ENCODE data around the gene DHX9.
"Not testable (repeated sequence)": the region's sequence is repeated elsewhere in the genome, so short reads cannot be mapped to it uniquely, and the experiment has no call there.

DHX9 gene

DNA sequence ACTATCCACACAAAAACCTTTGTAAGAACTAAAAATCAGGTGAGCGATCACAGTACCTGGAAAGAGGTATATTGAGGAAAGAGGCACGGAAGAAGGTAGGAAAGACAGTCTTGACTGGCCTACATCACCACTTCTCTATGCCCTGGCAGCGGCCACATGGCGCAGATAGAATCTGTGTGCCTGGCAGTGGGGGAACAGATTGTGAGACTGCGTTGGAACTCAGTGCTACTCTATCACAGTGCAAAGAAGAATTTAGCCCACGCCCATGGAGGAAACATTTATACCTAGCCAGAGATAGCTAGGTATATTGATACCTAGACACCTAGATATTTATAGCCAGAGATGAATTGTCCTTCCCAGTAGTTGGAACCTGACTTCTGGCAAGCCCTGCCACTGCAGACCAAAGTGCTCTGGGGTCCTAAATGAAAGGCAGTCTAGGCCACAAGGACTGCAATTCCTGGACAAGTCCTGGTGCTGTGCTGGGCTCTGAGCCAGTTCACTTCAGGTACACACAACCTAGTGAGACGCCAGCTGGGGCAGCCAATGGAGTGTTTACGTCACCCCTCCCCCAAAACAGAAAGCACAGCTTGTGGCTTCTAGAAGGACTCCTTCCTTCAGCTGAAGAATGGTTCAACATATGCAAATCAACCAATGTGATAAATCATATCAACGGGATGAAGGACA, 51.9 kb downstream of the DHX9 start:
- no peak for DNase-seq

DNA sequence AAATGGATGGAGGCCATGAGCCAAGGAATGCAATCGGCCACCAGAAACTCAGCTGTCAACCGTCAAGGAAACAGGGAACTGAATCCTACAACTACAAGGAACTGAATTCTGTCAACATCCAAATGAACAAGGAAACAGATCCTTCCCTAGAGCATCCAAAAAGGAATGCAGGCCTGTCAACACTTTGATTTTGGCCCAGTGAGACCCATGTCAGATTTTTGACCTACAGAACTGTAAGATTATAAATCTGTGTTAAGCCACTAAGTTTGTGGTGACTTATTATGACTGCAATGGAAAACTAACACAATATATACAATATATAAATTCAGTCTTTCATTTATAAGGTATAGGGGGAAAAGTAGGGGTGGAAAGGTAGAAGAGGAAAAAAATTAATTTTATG, 58.5 kb downstream of the DHX9 start:
- DNase-seq, result no peak

DNA sequence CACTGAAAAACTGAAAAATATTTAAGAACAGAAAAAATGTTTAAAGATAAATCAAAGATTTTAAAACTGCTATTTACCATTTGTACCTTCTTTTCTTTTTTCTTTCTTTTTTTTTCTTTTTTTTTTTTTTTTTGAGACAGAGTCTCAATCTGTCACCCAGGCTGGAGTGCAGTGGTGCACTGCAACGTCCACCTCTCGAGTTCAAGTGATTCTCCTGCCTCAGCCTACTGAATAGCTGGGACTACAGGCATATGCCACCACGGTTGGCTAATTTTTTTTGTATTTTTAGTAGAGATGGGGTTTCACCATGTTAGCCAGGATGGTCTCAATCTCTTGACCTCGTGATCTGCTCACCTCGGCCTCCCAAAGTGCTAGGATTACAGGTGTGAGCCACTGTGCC, 62.8 kb downstream of the DHX9 start:
- DNase-seq, result not testable (repeated sequence)

DNA sequence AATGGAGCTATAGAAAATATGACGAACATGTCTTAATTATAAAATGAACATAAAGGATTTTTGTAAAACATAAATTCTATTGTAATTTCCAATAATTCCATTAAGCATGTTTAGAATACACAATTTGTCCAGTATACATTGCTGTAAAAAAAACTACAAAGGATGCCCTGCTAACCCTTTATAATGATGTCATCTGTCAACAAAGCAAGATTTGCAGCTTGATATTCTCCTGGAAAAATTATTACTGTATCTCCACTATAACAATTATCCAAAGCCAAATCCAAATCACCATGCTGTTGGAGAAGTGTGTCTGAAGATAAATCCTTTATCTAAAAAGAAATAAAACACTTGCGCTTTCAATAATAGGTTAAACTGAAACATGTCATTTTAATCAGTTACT, 66.2 kb downstream of the DHX9 start:
- DNase-seq, result no peak

DNA sequence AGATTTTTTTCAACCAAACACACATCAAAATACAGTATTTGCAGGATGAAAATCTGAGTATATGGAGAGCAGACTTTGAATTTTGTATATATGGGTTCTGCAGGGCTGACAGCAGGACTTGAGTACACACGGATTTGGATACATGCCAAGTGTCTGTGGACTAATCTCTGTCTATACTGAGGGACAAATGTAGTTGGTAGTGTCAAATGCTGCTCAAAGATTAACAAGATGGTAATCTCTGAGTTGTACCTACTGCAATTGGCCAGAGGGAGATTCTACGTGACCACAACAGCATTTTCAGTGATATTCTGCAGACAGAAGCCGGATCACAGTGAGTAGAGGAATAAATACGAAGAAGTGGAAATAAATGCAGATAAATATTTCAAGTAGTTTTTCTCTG, 70.4 kb downstream of the DHX9 start:
- no peak for DNase-seq

DNA sequence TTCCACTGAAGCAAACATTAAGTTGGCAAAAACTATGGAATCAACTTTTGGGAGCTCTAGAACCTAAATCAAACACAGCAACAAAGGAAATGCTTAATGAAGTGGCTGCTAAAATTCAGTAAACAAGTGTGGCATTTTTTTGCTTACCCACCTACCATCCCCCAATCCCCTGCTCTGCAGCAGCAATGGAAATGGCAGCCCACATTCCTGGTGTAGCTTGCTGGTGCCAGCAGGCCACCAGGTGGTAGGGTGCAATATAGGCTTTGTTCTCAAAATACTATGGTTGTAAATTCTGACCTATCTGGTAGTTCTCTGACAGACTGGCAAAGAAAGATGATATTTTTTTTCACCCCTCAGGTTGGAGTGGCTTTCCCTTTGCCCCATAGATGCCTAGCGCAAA, 71.0 kb downstream of the DHX9 start:
- no peak for DNase-seq

DNA sequence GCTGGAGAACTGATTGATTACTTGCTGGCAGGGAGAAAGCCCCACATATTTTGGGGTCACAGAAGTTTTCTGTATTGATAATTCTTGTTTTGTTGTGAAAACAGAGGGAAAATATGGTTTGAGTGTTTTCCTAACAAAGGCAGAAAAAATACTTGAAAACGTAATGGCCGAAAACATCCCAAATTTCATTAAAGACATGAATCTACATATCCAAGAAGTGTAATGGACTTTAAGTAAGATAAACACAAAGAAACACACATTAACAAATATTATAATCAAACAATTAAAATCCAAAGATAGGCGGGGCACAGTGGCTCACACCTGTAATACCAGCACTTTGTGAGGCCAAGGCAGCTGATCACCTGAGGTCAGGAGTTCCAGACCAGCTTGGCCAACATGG, 74.3 kb downstream of the DHX9 start:
- DNase-seq, result no peak

DNA sequence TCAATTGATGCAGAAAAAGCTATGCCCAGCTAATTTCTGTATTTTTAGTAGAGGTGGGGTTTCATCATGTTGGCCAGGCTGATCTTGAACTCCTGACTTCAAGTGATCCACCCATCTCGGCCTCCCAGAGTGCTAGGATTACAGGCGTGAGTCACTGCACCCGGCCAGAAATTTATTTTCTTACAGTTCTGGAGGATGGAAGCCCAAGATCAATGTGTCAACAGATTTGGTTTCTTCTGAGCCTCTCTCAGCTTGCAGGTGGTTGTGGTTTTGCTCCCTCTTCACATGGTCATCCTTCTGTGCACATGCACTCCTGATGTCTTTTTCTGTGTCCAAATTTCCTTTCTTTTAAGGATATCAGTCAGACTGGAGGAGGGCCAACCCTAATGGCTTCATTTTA, 78.2 kb downstream of the DHX9 start:
- no peak for DNase-seq

DNA sequence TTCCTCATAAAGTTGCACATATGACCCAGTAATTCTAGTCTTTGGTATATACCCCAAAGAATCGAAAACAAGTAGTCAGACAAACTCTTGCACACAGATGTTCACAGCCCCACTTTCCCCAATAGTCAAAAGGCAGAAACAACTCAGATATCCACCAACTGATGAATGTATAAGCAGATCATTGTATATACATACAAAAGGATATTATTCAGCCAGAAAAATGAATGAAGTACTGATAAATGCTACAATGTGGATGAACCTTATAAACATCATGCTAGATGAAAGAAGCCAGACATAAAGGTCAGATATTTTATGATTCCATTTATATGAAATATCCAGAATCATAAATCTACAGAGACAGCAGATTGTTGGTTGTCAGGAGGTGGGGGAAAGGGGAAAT, 86.5 kb downstream of the DHX9 start:
- DNase-seq, result no peak

DNA sequence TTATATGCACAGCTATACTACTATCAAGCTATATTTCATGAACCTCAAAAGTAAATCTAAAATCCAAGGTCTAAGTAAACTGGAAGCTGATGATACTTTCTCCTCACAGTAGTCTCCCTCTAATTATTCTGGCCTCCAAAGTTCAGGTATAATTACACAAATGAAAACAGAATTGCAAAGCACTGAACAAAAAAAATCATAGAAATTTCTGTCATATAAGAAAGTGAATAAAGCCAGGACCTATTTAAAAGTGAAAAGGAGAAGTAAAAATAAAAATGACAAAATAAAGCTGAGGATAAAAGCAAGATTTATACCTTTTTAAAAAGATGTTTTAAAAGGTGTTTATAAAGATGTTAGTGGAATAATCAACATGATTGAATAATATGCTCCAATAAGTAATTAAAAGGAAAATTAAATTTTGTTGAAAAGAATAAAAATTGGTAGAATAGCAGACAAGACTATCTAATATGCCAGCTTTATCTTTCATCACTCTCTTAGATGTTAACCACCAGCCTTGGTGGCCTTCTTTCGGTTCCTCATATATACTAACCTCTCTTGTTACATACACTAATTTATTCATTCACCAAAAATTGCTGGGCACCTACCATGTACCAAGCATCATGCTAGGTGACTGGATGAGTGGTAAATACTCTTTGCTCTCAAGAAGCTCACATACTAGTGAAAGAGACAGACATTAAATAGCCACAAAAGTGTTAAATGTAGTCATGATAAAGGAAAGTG, 88.7 kb downstream of the DHX9 start:
- DNase-seq, result no peak

DNA sequence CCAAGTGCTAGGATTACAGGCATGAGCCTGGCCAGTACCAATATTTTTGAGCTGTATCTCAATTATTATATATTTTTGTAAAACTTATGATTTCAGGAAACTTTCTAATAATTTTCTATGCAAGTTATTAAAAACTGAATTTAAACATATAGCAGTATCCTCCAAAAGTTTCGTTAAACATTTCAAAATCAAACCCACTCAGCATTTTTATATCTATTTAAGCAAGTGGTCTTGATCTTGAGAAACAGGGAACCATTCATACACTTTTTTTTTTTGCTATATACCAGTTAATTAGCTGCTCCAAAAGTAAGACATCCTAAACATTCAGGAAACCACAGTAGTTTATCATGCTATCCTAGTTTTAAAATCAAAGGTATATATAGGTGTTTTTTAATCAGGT, 91.8 kb downstream of the DHX9 start:
- no peak for DNase-seq

DNA sequence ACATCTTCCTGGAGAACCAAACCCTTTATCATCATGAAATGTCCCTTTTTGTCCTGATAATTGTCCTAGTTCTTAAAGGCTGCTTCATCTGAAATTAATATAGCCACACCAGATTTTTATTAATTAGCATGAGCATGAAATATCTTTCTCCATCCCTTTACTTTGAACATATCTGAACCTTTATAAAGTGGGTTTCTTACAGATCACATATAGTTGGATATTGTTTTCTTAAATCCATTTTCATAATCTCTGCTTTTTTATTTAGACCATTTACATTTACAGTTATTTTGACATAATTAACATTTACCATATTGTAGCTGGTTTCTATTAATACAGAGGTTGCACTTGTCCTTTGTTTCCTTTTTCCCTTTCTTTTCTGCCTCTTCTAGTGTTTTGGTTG, 96.6 kb downstream of the DHX9 start:
- DNase-seq, result no peak

Data from activated CD8-positive, alpha-beta memory T cell treated with anti-CD3 and anti-CD28 coated beads for 24 hours (primary cell).